Sigmoid colon (tissue), 7 donors: ENCODE data around the gene ENPP7. TPM values are rescaled to one million over a fixed set of nuclear protein-coding genes. Genes with fewer than 3 reads are reported as not detected.

Source experiments
- DNase-seq: peaks from one replicate; pipeline ENCODE4 v3.0.0-alpha.2; 2019
- H3K27ac ChIP-seq, 4 donors: fragments of 200-600 bp; sonication (generic); one replicate each; pipeline ENCODE4 v1.5.1; 2016 to 2019; ENCODE audit warnings: mild to moderate bottlenecking in 1 of 4
- H3K27me3 ChIP-seq, 3 donors: fragments of 200-600 bp; sonication (generic); one replicate each; pipeline ENCODE4 v1.5.1; 2019; ENCODE audit warnings: mild to moderate bottlenecking in 1 of 3
- H3K36me3 ChIP-seq, 4 donors: fragments of 200-600 bp; sonication (generic); one replicate each; pipeline ENCODE4 v1.5.1; 2016 to 2019
- H3K4me1 ChIP-seq, 4 donors: fragments of 200-600 bp; sonication (generic); one replicate each; pipeline ENCODE4 v1.5.1; 2017 to 2019
- H3K4me3 ChIP-seq, 4 donors: fragments of 200-600 bp; sonication (generic); one replicate each; pipeline ENCODE4 v1.5.1; 2017 to 2019; ENCODE audit warnings: mild to moderate bottlenecking in 2 of 4, moderate library complexity in 1 of 4
- H3K9me3 ChIP-seq, 4 donors: fragments of 200-600 bp in 3 of 4; sonication (generic) in 3 of 4; one replicate each; pipeline versions ENCODE4 v1.5.1 to v1.6.1; 2013 to 2019
- EP300 ChIP-seq, 4 donors: sonication (generic); formaldehyde crosslinking; IDR thresholded peaks; one replicate each; pipeline ENCODE4 v1.6.1; 2017; ENCODE audit warnings: antibody characterized with exemption in 4 of 4
- POLR2A ChIP-seq, 2 donors: fragments of 450-650 bp; IDR thresholded peaks; one replicate each; pipeline ENCODE4 v1.6.1; 2016; ENCODE audit warnings: antibody characterized with exemption in 2 of 2, mild to moderate bottlenecking in 2 of 2, moderate library complexity in 2 of 2
- POLR2AphosphoS5 ChIP-seq, 4 donors: sonication (generic); formaldehyde crosslinking; IDR thresholded peaks; one replicate each; pipeline ENCODE4 v1.6.1; 2017; ENCODE audit warnings: antibody characterized with exemption in 4 of 4
- WGBS, 2 donors: extraction: QIAGEN DNeasy Blood & Tissue Kit; methylation state at CpG; one replicate each; pipeline ENCODE4 v1.1.7; 2013; 5-methylcytosine and 5-hydroxymethylcytosine counted together
- intact Hi-C: fragments of 100-400 bp; cut with DNase I; formaldehyde crosslinking; loops from one replicate; pipeline ENCODE4 v1.15.1; 2023
- polyA plus RNA-seq, 3 donors: library from polyadenylated mRNA; stranded (reverse); fragments of 200-250 nt; gene quantifications; one replicate each; pipeline ENCODE4 v1.2.3, GENCODE V29; 2013
- total RNA-seq, 4 donors: library from RNA; depleted of rRNA; stranded (reverse); fragments of >200 nt; gene quantifications; one replicate each; pipeline ENCODE4 v1.1.0, GENCODE V29; 2016
- TF ChIP-seq, protein P1 (sequence below), 4 experiments: fragments of 450-650 bp in 3 of 4; fragments of 200-600 bp in 1 of 4; IDR thresholded peaks; one replicate each; pipeline ENCODE4 v1.5.1; 2016 to 2019; ENCODE audit warnings: antibody characterized with exemption in 4 of 4, mild to moderate bottlenecking in 3 of 4, moderate library complexity in 2 of 4
- donor health status: healthy with polysubstance abuse.
- donor health status: Bipolar disorder and iron deficiency.
- donor health status: healthy.

Gene ENPP7
- total and polyA plus RNA-seq, 7 donors = not detected

DNA sequence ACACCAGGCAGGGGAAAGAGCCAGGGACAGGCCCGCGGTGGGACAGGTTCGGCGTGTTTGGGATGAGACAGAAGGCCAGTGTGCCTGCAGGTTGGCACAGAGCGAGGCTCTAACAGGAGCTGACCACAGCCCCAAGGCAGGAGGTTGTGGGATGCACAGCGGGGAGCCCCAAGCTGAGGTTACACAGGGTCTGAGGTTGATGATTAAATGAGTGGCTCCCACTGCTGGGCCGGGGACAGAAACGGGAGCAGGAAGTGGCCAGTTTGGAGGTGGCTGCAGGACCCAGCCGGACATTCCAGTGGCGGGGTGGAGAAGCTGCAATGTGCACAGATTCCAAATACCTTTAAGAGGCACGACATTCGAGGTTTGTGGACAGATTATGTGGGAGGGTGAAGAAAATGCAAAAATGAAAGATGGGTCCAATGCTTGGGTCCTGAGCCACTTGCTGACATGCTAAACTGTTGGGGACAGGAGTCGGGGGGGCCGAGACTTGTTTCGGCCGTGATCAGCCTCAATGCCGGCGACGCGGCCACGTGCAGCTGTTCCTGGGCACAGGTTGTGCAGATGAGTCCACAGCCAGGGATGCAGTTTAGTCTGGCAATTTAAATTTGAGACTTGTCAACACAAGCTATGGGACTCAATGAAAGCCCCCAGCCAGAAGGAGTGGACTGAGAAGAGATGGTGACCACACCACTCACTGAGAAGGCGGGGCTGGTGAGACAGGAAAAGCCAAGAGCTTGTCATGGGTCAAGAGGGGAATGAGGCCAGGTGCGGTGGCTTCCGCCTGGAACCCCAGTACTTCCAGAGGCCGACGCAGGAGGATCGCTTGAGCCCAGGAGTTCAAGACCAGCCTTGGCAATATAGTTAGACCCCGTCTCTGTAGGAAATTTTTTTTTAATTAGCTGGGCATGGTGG is 8.7 kb downstream of the ENPP7 start:
- H3K27ac ChIP-seq = no peak overlapping the region
- TF ChIP-seq EP300 (IDR thresholded peaks at IDR 0.05) = no peak
- no peak for TF ChIP-seq POLR2A (IDR thresholded peaks at IDR 0.05)
- TF ChIP-seq, protein P1, sequence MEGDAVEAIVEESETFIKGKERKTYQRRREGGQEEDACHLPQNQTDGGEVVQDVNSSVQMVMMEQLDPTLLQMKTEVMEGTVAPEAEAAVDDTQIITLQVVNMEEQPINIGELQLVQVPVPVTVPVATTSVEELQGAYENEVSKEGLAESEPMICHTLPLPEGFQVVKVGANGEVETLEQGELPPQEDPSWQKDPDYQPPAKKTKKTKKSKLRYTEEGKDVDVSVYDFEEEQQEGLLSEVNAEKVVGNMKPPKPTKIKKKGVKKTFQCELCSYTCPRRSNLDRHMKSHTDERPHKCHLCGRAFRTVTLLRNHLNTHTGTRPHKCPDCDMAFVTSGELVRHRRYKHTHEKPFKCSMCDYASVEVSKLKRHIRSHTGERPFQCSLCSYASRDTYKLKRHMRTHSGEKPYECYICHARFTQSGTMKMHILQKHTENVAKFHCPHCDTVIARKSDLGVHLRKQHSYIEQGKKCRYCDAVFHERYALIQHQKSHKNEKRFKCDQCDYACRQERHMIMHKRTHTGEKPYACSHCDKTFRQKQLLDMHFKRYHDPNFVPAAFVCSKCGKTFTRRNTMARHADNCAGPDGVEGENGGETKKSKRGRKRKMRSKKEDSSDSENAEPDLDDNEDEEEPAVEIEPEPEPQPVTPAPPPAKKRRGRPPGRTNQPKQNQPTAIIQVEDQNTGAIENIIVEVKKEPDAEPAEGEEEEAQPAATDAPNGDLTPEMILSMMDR (IDR thresholded peaks at IDR 0.05) = no peak
- TF ChIP-seq POLR2AphosphoS5 (IDR thresholded peaks at IDR 0.05) = no peak
- H3K9me3 ChIP-seq = no peaks in the 10 kb centered on the region
- H3K4me1 ChIP-seq = peaks cover 0 to 9% (median 8%) of the 10 kb centered on the region in 4 donors
- 85 to 88% methylated on average over 28 of the region's 28 CpGs for WGBS, 2 donors
- H3K36me3 ChIP-seq = no peaks in the 10 kb centered on the region
- no peak overlapping the region for H3K4me3 ChIP-seq
- peaks cover 9 to 62% (median 29%) of the 10 kb centered on the region in 3 donors for H3K27me3 ChIP-seq
- DNase-seq = no peak
- intact Hi-C loops = no loop called here

DNA sequence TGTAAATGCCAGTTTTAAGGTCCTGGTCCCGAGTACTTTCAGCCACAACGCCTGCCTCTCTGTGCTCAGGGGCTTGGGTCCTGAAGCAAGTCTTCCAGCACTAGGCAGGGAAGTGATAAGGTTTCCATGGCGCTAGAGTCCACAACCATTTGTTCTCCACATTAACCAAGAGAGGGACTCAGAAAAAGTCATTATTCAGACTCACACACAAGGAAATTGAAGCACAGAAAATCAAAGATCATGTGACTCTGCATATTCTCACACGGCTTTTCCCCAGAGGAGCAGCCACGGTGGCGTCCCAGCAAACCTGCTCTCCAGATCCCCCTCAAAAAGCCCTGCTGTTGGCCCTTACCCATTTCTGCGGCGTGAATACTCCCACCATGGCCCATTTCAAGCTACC is 9.7 kb downstream of the ENPP7 start:
- Histone ChIP-seq H3K27ac (no peak overlapping the region), H3K36me3 (no peaks in the 10 kb centered on the region), H3K27me3 (peaks cover 9 to 69% (median 29%) of the 10 kb centered on the region in 3 donors), H3K4me3 (no peak overlapping the region), H3K4me1 (peaks cover 0 to 9% (median 8%) of the 10 kb centered on the region in 4 donors), H3K9me3 (no peaks in the 10 kb centered on the region)
- intact Hi-C loops = no loop called here
- WGBS, 2 donors = 21 to 42% methylated on average over 8 of the region's 8 CpGs
- DNase-seq = no peak
- TF ChIP-seq POLR2AphosphoS5 (IDR thresholded peaks at IDR 0.05) (no peak), POLR2A (IDR thresholded peaks at IDR 0.05) (no peak), EP300 (IDR thresholded peaks at IDR 0.05) (no peak)
- TF ChIP-seq, protein P1 (IDR thresholded peaks at IDR 0.05) = no peak

DNA sequence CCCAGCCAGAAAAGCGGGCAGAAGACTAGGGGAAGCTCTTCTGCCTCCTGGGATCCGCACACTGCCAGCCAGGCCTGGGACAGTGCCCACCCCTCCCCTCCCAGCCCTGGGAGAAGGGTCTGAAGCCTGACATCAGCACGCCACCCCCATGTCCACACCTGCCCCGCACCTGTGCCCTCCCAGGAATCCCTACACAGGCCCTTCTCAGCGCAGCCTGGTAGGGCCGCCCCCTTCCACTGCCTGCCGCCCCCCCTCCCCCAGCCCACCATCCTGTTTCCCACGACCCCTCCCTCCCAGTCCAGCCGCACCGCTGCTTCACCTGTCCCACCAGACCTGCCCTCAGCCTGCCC is 10.6 kb downstream of the ENPP7 start:
- Histone ChIP-seq H3K4me3 (no peak overlapping the region), H3K4me1 (peaks cover 0 to 9% (median 8%) of the 10 kb centered on the region in 4 donors), H3K36me3 (no peaks in the 10 kb centered on the region), H3K9me3 (no peaks in the 10 kb centered on the region), H3K27ac (no peak overlapping the region), H3K27me3 (peaks cover 9 to 76% (median 31%) of the 10 kb centered on the region in 3 donors)
- no peak for DNase-seq
- no peak for TF ChIP-seq POLR2AphosphoS5 (IDR thresholded peaks at IDR 0.05)
- TF ChIP-seq, protein P1 (IDR thresholded peaks at IDR 0.05) = no peak
- TF ChIP-seq POLR2A (IDR thresholded peaks at IDR 0.05) = no peak
- no peak for TF ChIP-seq EP300 (IDR thresholded peaks at IDR 0.05)
- 39 to 49% methylated on average over 10 of the region's 10 CpGs for WGBS, 2 donors
- intact Hi-C loops = no loop called here

DNA sequence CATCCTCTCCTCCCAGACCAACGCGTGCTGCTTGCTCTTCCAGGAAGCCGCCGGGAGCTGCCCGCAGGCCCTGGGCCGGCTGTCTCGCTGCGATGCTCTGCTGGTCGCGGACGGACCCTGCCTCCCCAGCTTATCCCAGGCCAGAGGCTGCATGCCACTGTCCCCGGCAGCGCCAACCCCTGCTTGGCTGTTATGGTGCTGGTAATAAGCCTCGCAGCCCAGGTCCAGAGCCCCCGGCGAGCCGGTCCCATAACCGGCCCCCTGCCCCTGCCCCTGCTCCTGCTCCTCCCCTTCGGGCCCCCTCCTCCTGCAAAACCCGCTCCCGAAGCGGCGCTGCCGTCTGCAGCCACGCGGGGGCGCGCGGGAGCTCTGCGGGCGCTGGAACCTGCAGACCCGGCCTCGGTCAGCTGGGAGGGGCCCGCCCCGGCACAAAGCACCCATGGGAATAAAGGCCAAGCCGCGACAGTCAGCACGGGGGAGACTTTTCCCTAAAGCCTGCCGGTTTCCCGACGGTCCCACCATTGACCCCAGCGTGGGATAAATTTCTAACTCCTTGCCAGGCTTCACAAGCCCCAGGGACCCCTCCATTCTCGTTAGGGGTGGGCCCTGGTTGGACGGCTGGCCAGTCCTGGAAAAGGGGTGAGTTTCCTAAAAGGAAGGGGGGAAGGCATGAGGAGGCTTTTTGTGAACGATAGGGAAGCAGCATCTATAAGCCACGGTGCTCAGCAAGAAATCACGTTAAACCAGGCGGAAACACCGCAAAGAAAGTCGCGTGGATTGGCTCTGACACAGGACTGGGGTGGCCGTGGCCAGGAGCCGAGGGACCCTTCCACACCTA is 11.2 kb downstream of the ENPP7 start:
- Histone ChIP-seq H3K27me3 (peaks cover 13 to 81% (median 37%) of the 10 kb centered on the region in 3 donors), H3K4me3 (no peak overlapping the region)

More for the DNA sequence above, 11.2 kb downstream of the ENPP7 start:
- peak; percentile 73 for DNase-seq
- no peaks in the 10 kb centered on the region for H3K9me3 ChIP-seq
- no peaks in the 10 kb centered on the region for H3K36me3 ChIP-seq
- WGBS, 2 donors = 8 to 11% methylated on average over 53 of the region's 53 CpGs
- peaks cover 0 to 9% (median 8%) of the 10 kb centered on the region in 4 donors for H3K4me1 ChIP-seq
- no peak overlapping the region for H3K27ac ChIP-seq
- TF ChIP-seq, protein P1 (IDR thresholded peaks at IDR 0.05) = peak; percentile 56 to 97 (median 80)
- no peak for TF ChIP-seq EP300 (IDR thresholded peaks at IDR 0.05)
- intact Hi-C loops = loop anchor here (2.0 kb wide), 1 partner anchor 249 kb away; no protein-coding TSS in a partner anchor
